NCI-H748 (cell line): ENCODE results near the gene PPP4R1.

Experiments used
- DNase-seq: peaks from one replicate; lab custom pipeline; 2025; ENCODE audit not compliant: unreplicated experiment; lab: John Stamatoyannopoulos, UW

PPP4R1 gene

DNA sequence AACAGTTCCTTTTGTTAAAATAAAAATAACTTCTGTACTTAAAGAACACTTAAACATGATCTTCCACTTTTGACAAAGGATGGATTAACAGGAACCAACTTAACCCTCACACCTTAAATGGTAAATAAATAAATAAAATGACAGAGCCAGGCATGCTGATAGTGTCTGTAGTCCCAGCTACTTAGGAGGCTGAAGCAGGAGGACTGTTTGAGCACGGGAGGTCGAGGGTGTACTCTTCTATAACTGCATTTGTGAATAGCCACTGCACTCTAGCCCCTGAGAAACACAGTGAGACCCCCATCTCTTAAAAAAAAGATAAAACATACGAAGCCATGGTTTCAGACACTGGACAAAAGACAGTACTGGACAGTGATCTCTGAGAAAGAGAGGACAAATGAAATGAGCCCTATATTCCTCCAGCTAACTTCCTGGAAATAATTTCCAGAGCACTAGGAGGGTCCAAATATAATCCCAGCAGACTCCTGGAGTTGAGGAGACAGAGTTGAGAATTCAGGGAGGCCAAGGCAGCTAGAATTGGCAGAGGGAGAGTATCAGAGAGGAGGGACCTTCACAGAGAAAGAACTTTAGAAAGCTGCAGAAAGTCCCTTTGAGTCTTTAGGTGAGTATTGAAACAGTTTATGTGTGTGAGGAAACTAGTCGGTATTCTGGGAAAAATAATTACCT, 17.4 kb downstream of the PPP4R1 start:
- DNase-seq = no peak

DNA sequence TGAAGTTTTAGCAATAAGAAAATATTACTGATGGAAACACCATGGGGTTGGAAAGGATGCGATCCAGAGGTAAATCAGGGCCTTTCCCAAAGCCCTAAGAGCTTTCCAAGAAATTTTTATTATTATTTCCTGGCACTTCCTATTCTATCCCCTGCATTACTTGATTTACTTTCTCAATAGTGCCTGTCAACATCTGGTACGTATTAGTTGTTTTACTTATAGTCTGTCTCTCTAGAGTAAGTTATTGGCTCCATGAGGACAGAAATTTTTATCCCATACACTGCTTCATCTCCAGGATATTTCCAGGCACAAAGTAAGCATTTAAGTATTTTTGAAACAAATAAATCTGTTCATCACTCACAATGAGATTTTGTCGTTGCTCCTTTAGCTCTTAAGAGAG, 18.1 kb downstream of the PPP4R1 start:
- no peak for DNase-seq

DNA sequence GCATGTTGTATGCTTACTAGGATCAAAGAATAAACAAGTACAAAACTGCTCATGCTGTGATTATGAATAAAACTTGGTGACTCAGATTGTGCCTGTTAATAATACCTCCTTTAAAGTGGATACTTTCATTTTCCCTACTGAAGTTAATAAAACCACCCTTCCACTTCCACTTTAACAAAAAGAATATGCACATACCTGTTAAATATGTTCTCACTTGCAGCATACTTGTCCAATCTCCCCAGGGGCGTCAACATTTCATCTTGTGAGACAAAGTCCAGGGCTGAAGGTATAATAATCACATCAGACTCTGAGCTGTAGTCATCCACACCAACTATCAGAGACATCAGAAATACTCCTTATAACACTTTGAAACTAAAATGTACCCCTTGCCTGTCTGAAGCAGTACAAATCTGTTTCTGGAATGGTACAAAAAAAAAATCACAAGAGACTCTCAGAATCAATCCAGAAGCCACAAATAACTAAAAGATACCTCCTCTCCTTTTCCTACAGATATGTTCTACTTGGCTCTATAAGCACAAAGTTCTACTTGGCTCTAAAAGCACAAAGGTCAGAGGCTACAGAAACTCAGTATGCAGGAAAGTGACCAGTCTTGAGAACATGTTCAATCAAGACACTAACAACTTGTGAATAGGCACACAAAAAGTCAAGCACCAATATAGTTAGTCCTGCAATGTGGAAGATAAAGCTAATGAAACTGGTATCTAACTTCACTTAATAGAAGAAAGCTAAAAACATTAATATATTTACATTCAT, 19.3 kb downstream of the PPP4R1 start:
- no peak for DNase-seq

DNA sequence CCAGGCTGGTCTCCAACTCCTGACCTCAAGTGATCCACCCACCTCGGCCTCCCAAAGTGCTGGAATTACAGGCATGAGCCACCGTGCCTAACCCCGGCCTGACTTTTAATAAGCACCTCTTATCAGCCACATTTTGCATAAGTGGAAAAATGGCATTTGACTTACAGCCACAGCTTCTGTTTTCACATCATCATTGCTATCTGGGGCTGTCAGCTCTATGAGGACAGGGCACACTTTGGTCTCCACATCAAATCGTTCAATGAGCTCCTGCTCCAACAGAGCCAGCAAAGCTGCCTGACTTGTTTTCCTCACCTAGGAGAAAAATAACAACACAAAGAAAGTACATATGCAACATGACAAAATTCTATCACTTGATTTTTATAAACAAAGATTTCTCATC, 26.4 kb downstream of the PPP4R1 start:
- no peak for DNase-seq

DNA sequence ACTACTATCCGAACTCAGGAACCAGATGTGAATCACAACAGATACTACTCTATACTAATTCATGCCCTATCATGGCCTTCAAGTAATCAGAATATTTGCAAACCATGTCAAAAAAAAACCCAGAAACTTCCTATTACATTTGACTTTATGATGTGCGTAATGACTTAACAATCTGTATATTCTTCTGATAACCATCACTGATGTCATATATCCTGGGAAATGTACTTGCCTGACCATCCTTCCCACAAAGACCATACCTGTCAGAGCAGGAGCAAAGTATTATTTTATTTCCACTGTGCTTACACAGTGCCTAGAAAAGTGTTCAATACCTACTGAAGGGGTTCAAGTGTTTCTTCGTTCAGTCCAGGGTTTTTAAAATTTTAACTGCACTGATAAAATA, 27.5 kb downstream of the PPP4R1 start:
- DNase-seq = no peak

DNA sequence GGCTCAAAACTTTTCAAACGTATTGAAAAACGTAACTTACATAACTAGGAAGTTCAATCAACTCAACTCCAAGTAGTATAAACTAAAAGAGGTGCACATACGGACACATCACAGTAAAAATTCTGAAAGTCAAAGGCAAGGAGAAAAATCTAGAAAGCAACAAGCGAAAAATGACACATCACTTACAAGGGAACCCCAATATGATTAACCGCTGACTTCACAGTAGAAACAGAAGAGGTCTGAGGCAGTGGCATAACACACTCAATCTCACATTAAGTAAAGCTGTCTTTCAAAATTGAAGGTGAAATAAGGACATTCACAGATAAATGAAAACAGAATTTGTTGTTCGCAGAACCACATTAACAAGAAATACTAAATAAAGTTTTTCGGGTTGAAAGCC, 32.7 kb downstream of the PPP4R1 start:
- no peak for DNase-seq

DNA sequence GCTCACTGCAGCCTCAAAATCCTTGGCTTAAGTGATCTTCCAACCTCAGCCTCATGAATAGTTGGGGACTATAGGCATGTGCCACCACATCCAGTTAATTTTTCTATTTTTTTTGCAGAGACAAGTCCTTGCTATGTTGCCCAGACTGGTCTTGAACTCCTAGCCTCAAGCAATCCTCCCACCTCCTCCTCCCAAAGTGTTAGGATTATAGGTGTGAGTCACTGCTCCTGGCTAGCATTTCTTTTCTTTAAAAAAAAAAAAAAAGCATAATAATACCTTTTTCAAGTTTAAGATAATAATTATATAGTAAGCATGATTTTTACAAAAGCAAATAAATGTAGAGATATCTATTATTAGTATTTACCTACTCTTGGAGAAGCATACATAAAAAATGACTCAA, 36.1 kb downstream of the PPP4R1 start:
- DNase-seq = no peak

DNA sequence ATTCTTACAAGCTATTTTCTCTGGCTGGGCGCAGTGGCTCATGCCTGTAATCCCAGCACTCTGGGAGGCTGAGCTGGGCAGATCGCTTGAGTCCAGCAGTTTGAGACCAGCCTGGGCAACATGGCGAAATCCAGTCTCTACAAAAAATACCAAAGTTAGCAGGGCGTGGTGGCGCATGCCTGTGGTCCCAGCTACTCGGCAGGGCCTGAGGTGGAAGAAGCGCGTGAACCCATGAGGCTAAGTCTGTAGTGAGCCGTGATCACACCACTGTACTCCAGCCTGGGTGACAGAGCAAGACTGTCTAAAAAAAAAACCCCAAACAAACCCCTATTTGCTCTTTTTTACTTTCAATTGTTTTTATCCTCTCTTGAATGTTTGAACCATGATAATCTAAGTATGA, 37.0 kb downstream of the PPP4R1 start:
- DNase-seq = no peak

DNA sequence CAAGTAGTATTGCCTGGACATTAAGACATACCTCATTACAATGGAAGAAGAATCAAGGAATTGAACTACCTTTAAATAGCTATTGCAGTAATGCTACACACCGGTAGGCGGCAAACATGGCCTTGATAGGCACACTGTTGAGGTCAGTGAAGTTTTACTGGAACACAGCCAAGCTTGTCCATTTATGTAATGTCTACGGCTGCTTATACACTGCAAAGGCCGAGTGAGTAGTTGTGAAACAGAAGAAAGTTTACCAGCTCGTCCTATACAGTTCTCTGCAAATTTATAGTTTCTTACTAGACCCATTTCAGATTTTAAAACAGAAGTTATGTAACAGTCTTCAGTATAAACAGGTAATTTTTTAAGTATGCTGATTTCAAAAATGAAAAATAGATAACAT, 38.8 kb downstream of the PPP4R1 start:
- DNase-seq = peak; percentile 93

DNA sequence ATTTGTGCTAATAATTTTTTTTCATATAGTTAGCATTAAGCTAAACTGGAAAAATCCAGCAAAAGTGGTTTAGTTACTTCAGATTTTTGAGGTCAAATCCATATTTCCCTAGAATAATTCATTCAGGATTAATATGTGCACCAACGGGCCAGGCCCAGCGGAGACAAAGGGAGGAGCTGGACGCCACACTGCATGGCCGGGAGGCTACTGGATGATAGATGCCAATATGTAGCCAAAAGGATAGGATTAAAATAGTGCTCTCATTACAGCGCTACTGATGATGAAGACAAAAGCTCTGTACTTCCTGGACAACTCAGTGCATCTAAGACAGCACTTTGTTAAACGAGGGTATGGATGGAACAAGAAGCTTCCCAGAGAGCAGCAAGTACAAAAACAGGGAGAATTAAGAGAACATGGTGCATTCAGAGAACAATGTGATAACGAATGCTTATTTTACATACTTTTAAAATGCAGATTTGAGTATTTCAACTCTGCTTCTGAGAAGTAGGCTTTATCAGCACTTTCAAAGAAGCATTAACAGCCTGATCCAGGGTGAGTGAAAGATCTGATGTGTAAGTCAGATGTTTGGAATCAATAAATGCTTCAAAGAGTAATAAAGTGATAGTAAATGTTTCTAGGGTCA, 39.8 kb downstream of the PPP4R1 start:
- DNase-seq = no peak

DNA sequence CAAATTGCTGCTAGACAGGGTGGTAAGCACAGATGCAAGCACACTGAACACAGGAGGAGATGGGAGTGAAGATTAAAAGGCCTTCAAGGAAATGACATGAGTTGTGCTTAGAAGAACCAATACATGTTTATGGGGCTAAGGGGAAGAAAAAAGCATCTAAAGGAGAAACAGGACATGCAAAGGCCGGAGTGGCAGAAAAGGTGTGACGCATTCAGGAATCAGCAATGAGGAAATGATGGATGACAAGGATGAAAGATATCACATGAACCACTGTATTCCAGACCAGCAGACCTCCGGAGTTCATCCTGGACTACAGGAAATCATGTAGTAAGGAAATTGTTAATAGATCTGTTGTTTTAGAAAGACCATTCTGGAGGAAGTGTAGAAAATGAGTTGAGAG, 42.8 kb downstream of the PPP4R1 start:
- DNase-seq = no peak

DNA sequence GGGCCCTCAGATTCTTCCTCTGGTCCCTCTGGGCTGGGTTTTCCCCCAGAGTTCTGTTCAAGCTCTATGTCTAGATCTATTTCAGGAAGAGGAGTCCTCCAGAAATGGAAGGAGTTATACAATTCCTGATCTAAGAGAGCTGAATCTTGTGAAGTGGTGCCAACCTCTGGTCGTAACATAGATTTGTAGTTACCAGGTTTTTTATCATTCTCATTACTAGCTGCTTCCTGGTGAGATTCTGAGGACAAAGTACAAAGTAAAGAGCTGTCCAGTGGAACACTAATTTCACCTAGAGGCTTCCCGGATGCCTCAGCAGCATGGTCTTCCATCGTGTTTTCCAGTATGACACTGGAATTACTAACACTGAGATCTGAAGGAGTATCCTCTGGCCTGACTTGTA, 44.1 kb downstream of the PPP4R1 start:
- no peak for DNase-seq

DNA sequence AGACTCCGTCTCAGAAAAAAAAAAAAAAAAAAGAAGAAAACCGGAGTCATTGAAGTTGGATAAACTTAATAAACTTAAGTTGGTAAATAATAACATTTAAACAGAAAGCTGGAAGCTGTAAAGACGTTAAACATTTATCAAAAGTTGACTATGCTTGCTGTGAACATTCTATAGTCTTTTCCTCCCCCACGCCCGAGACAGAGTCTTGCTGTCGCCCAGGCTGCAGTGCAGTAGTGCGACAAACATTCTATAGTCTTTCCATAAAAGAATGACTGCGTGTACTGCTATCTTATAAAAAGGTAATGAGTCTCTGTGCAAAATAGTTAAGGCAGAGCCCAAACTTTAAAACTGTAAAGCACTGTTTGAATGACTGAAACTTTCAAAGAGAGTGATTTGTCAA, 45.2 kb downstream of the PPP4R1 start:
- DNase-seq = no peak

DNA sequence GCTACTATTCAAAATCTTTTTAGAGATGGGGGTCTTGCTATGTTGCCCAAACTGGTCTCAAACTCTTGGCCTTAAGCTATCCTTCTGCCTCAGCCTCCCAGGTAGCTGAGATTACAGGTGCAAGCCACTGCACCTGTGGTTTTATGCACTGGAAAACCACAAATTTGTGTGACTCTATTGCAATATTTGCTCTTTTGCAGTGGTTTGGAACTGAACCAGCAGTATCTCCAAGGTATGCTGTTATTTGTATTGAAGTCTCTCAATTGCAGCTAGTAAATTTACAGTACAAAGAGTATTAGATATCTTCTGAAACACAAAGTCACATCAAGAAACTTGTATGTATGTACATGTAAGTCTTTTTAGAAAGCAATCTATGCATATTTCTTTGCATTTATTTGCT, 46.2 kb downstream of the PPP4R1 start:
- DNase-seq = no peak

DNA sequence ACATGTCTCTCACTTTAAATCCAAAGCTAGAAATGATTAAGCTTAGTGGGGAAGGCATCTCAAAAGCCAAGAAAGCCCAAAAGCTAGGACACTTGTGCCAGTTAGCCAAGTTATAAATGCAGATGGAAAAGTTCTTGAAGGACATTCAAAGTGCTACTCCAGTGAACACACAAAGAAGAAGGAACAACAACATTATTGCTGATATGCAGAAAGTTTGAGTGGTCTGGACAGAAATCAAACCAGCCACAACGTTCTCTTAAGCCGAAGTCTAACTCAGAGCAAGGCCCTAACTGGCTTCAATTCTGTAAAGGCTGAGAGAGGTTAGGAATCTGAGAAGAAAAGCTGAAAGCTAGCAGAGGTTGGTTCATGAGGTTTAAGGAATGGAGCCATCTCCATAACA, 49.0 kb downstream of the PPP4R1 start:
- no peak for DNase-seq

DNA sequence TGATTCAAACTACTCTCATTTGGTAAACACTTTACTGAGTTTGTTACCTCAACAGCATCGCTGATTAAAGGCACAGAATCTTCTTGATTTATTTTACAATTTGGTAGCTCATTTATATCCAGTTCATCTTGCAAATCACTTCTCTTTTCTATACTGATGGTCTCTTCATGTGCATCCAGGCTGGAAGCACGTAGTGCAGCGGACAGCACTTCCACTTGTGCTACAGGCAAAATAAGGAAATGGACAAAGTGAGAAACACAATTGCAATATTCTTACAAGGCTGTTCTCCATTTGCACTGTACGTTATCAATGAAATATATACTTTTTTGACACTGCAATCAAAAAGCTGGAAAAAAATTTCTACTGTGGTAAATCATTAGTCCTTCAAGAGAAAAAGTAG, 51.0 kb downstream of the PPP4R1 start:
- DNase-seq = no peak

DNA sequence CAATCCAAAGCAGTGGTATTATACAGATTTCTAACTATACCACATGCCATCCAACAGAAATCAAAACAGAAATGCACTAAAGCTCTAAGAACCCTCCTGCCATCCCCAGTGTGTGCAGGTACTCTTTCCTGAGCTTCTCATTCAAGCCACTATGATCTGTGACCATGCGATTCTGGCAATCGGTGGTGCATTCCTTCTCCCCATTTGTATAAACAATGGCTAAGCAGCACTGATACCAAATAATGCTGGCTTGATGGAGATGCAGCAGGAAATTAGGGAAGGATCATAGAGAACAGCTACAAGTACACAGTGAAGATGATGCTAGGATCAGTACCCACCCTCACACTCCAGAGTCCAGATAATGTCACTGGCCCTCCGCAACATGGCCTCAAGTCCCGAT, 51.8 kb downstream of the PPP4R1 start:
- DNase-seq = no peak

DNA sequence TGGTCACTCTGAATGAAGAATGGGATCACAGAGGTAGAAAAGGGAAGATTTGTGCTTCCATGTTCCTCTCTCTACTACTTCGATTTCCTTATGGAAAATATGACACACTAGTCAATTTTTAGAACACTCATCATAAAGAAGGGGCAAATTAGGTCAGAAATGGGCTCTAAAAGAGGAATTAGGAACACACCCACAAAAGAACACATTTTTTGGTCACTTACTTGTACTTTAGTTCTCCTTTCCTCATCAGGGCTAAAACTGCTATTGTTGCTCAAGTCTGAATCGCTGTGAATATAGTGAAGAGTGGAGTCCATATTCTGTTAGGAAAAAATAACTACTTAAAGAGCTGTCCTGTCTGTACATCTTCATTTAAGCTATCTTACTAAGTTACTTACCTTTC, 52.6 kb downstream of the PPP4R1 start:
- no peak for DNase-seq

DNA sequence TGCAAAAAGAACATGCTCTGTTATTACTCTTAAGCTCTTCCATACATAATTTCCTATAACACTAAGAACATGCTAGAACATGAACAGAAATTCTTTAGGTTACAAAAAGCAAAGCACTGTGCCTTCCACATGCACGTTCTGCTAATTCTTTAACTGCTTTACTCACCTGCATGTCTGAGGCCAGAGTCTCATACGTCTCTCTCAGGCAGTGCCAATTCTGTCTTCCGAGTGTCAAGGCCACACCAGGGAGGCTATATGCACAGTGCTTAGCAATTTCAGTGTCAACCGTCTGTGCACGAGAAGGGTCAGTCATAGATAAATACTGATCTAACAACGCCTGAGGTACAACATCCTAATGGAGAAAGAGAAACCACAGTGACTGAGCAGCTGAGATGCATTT, 55.1 kb downstream of the PPP4R1 start:
- DNase-seq = no peak

DNA sequence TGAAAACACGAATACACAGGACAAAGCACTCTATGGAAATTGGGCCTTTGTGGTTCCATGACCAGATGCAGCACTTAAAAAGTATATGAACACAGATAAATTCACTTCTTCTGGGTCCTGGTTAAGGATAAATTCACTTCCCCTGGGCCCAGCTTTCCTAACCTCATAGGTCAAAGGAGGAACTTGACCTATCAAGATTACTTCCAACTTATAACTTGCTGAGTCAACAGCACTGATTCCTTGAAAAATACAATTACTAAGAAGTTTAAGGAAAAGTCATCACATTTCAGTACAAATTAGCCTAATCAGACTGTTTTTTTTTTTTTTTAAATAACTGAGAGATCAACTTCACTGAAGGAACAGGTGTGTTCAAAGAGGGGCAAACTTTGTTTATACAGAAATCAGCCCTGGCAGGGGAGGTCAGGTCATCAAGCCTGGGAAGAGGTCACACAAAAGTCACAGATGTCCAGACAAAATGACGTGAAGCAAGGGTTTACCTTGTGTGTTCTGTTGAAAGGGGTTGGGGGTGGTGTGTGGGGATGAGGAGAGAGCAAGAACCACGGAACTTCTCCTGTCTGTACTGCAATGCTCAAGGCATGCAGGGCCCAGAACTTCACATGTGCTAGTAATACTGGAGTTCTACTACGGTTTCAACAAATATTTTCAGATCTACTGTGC, 55.8 kb downstream of the PPP4R1 start:
- no peak for DNase-seq

DNA sequence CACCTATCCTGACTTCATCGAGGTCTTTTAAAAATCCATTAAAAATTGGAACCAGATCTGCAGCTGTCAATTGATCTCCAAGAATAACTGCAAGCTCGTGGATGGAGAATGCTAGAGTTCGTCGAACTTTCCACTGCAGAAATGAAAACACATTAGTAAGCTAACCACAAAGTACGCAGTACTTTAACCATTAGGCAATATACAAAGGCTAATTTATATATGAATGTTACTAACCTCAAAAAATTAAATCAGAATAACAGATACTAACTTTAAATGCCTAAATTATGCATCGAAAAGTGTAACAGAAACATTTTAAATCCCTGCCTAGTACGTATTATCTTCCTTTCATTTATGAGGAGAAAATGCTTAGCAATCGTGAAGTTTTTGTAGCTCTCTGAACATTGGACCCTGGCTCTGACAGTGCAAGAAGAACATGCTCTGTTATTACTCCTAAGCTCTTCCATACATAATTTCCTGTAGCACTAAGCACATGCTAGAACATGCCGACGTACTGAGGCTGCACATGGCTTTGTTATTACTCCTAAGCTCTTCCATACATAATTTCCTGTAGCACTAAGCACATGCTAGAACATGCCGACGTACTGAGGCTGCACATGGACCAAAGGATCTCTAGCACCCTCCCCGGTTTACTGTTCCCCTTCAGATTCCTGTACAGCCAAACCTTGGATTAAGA, 57.0 kb downstream of the PPP4R1 start:
- no peak for DNase-seq
